Activated T-cell treated with anti-CD3 and anti-CD28 coated beads for 48 hours (primary cell): Measurements from ENCODE around the gene OR7A17.

Experiments used
- DNase-seq: peaks from one replicate; pipeline ENCODE4 v3.0.0-alpha.2; 2020; ENCODE audit warnings: low read depth

The OR7A17 gene

GRCh38 chr19:14886032-14886431, at the start of gene OR7A17:
Gene OR7A17, minus strand, starts transcription at chr19:14886132. Its CDS starts 4,777 bp downstream, at chr19:14881355.
- DNase-seq: no peak

GRCh38 chr19:14933506-14933905, 47.6 kb upstream of the OR7A17 start:
- no peak for DNase-seq

- no peak for DNase-seq
These were observed 30.9 kb upstream of the OR7A17 start for GRCh38 chr19:14916848-14917247.

- no peak for DNase-seq
These were observed 29.2 kb upstream of the OR7A17 start for GRCh38 chr19:14915116-14915515.

- DNase-seq: no peak
These were observed 20.8 kb upstream of the OR7A17 start for GRCh38 chr19:14906711-14907110.

- DNase-seq: no peak
These were observed 15.8 kb upstream of the OR7A17 start for GRCh38 chr19:14901675-14902260.

GRCh38 chr19:14890643-14891379, 4.9 kb upstream of the OR7A17 start:
- no peak for DNase-seq

GRCh38 chr19:14889994-14890642, 4.2 kb upstream of the OR7A17 start:
- DNase-seq: no peak

- no peak for DNase-seq
These were observed 14.2 kb downstream of the OR7A17 start for GRCh38 chr19:14871619-14872230.

- no peak for DNase-seq
These were observed 17.4 kb downstream of the OR7A17 start for GRCh38 chr19:14868497-14868896.

- DNase-seq: no peak
These were observed 37.1 kb downstream of the OR7A17 start, which contains the start of gene OR7A10 for GRCh38 chr19:14848822-14849221. Gene OR7A10, minus strand, starts transcription at chr19:14848922. Its CDS starts 7,045 bp downstream, at chr19:14841877.

GRCh38 chr19:14843578-14843977, 42.4 kb downstream of the OR7A17 start:
- DNase-seq: no peak

GRCh38 chr19:14843169-14843568, 42.8 kb downstream of the OR7A17 start:
- no peak for DNase-seq

GRCh38 chr19:14840206-14840605, 45.7 kb downstream of the OR7A17 start:
- no peak for DNase-seq

- no peak for DNase-seq
These were observed 48.5 kb downstream of the OR7A17 start for GRCh38 chr19:14837391-14837790.

GRCh38 chr19:14835011-14835410, 50.9 kb downstream of the OR7A17 start, which contains the start of the genes OR7A5 and OR7C1:
Gene OR7A5, minus strand, starts transcription at chr19:14835185. Its CDS starts 6,944 bp downstream, at chr19:14828241.
Gene OR7C1, minus strand, starts transcription at chr19:14835185. Its CDS starts 35,049 bp downstream, at chr19:14800136.
- DNase-seq: no peak

GRCh38 chr19:14830702-14831101, 55.2 kb downstream of the OR7A17 start:
- no peak for DNase-seq
